Measurements from ENCODE around the gene GALNT14.

GRCh38 chr2:31134480-31134879 is 3.8 kb downstream of the GALNT14 start:
- TF ChIP-seq PATZ1 (CRISPR knock-in tag; IDR thresholded peaks at IDR 0.05; ENCODE audit: borderline replicate concordance) (no peak), TCF4 (CRISPR knock-in tag; IDR thresholded peaks at IDR 0.05; ENCODE audit: borderline replicate concordance) (no peak), RARB (CRISPR knock-in tag; IDR thresholded peaks at IDR 0.05) (no peak), CSDC2 (CRISPR knock-in tag; IDR thresholded peaks at IDR 0.05) (no peak), CREB5 (CRISPR knock-in tag; IDR thresholded peaks at IDR 0.05; ENCODE audit: low read depth) (no peak), ZNF8 (CRISPR knock-in tag; IDR thresholded peaks at IDR 0.05) (no peak), POU6F1 (CRISPR knock-in tag; IDR thresholded peaks at IDR 0.05; ENCODE audit: borderline replicate concordance, low read depth) (no peak), ARNTL (CRISPR knock-in tag; IDR thresholded peaks at IDR 0.05; ENCODE audit: borderline replicate concordance, low read depth) (no peak)
